Ovary (tissue), 9 donors: ENCODE results near the gene UBE2B. TPM values are rescaled to one million over a fixed set of nuclear protein-coding genes. Genes with fewer than 3 reads are reported as not detected.
"Not testable (repeated sequence)": the region's sequence is repeated elsewhere in the genome, so short reads cannot be mapped to it uniquely, and the experiment has no call there.

Source experiments
- DNase-seq, 5 donors: peaks; one replicate each; pipeline ENCODE4 v3.0.0-alpha.2; 2019 to 2020
- H3K27ac ChIP-seq, 2 donors: fragments of 200-600 bp; one replicate each; pipeline versions ENCODE4 v1.5.1 to v1.8.0; 2019 to 2022
- H3K27me3 ChIP-seq: fragments of 200-600 bp; one replicate; pipeline ENCODE4 v1.8.0; 2022
- H3K36me3 ChIP-seq: fragments of 200-600 bp; sonication (generic); one replicate; pipeline ENCODE4 v1.5.1; 2019
- H3K4me1 ChIP-seq: one replicate; pipeline ENCODE4 v1.8.1; 2013; ENCODE audit warnings: mild to moderate bottlenecking, moderate library complexity; ENCODE audit not compliant: insufficient read depth
- H3K4me3 ChIP-seq: fragments of 200-600 bp; sonication (generic); one replicate; pipeline ENCODE4 v1.5.1; 2017
- H3K9me3 ChIP-seq, 2 donors: fragments of 200-600 bp in 1 of 2; sonication (generic) in 1 of 2; one replicate each; pipeline versions ENCODE4 v1.5.1 to v1.8.1; 2013 to 2019; ENCODE audit warnings: mild to moderate bottlenecking in 1 of 2, moderate library complexity in 1 of 2
- EP300 ChIP-seq: sonication (generic); formaldehyde crosslinking; IDR thresholded peaks from one replicate; pipeline ENCODE4 v1.6.1; 2017; ENCODE audit warnings: antibody characterized with exemption
- POLR2A ChIP-seq: fragments of 450-650 bp; IDR thresholded peaks from one replicate; pipeline ENCODE4 v1.6.1; 2017; ENCODE audit warnings: antibody characterized with exemption, mild to moderate bottlenecking, moderate library complexity
- WGBS, 3 donors: extraction: QIAGEN DNeasy Blood & Tissue Kit in 1 of 3; methylation state at CpG; one replicate each; pipeline versions ENCODE4 v1.1.5 to v1.1.7; 2013 to 2017; 5-methylcytosine and 5-hydroxymethylcytosine counted together
- intact Hi-C, 4 donors: fragments of 100-400 bp; cut with DNase I; formaldehyde crosslinking; loops; one replicate each; pipeline versions ENCODE4 v1.11.0 to v1.15.1; 2022 to 2023
- polyA plus RNA-seq, 2 donors: library from polyadenylated mRNA; stranded (reverse); fragments of 200-250 nt in 1 of 2; fragments of 350-450 nt in 1 of 2; fragmentation: Illumina TruSeq in 1 of 2; extraction: RNeasy Lipid Tissue Mini Kit (QIAGEN cat#74804) in 1 of 2; gene quantifications; one replicate each; pipeline ENCODE4 v1.2.3, GENCODE V29; 2013 to 2014
- total RNA-seq, 7 donors: library from RNA; depleted of rRNA in 2 of 7; stranded (reverse); fragments of >200 nt in 2 of 7; fragmentation: NEBNext Ultra II Directional in 3 of 7; extraction: Animal tissue kit (Norgen Biotek cat#: 25700) in 3 of 7; gene quantifications; one replicate each; pipeline versions ENCODE4 v1.1.0 to v1.2.4, GENCODE V29; 2016 to 2023
- TF ChIP-seq, protein P1 (sequence below), 3 donors: fragments of 450-650 bp in 2 of 3; fragments of 200-600 bp in 1 of 3; IDR thresholded peaks; one replicate each; pipeline versions ENCODE4 v1.5.1 to v1.8.0; 2016 to 2022; ENCODE audit warnings: antibody characterized with exemption in 3 of 3, mild to moderate bottlenecking in 1 of 3
- donor health status: DM: no; HTN: no; CAD: no; lungs with moderate emphysema.
- donor health status: DM: no; HTN: no; CAD: no.
- donor health status: Bipolar disorder and iron deficiency.
- donor health status: DM: yes; HTN: yes; CAD: no.
- donor health status: DM: no; HTN: no; CAD: no.
- donor health status: DM: yes; HTN: yes; CAD: no.

The UBE2B gene
- total and polyA plus RNA-seq, 9 donors: 54.1 to 101 (median 82.8) TPM

DNA sequence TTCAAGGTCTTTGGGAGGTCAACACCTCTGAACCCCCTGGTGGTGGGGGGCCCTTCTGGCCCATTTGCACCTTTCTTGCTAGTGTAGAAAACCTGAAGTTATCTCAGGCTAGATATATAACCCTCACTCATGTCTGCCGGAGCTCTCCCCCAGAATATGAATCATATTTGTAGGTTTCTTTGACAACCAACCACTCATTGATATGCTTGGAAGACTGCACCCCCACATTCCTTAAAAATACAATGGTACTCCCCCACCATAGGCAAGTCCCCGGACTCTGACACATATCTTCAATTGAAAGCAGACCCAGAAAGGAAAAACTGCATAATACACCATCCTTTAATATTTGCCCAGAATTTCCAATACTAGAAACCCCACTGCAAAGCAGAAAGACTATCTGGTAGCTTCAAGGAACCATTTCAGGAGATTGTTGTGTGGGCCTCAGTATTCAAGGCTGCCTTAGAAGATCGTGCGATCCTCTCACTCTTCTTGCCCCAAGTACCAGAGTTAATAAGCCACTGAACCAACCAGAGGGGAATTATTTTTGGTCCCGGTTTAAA, 978 bp upstream of the UBE2B start:
- intact Hi-C loops: loop anchor here in 2 of 4 donors (5.0 kb wide), 2 partner anchors 157 to 207 kb away; partner anchors contain the start of gene JADE2 (in 1 of the 2)
- H3K36me3 ChIP-seq: no peaks in the 10 kb centered on the region
- H3K9me3 ChIP-seq: no peaks in the 10 kb centered on the region
- 9 to 14% (median 10%) methylated on average over 5 of the region's 5 CpGs for WGBS, 3 donors
- H3K27ac ChIP-seq: peak overlapping the region; percentile 48 to 97
- peaks cover 4% of the 10 kb centered on the region for H3K4me1 ChIP-seq
- TF ChIP-seq, protein P1, sequence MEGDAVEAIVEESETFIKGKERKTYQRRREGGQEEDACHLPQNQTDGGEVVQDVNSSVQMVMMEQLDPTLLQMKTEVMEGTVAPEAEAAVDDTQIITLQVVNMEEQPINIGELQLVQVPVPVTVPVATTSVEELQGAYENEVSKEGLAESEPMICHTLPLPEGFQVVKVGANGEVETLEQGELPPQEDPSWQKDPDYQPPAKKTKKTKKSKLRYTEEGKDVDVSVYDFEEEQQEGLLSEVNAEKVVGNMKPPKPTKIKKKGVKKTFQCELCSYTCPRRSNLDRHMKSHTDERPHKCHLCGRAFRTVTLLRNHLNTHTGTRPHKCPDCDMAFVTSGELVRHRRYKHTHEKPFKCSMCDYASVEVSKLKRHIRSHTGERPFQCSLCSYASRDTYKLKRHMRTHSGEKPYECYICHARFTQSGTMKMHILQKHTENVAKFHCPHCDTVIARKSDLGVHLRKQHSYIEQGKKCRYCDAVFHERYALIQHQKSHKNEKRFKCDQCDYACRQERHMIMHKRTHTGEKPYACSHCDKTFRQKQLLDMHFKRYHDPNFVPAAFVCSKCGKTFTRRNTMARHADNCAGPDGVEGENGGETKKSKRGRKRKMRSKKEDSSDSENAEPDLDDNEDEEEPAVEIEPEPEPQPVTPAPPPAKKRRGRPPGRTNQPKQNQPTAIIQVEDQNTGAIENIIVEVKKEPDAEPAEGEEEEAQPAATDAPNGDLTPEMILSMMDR (IDR thresholded peaks at IDR 0.05): no peak
- TF ChIP-seq POLR2A: no peak
- TF ChIP-seq EP300: no peak
- peak overlapping the region; percentile 97 for H3K4me3 ChIP-seq
- H3K27me3 ChIP-seq: no peaks in the 10 kb centered on the region
- no peak for DNase-seq

DNA sequence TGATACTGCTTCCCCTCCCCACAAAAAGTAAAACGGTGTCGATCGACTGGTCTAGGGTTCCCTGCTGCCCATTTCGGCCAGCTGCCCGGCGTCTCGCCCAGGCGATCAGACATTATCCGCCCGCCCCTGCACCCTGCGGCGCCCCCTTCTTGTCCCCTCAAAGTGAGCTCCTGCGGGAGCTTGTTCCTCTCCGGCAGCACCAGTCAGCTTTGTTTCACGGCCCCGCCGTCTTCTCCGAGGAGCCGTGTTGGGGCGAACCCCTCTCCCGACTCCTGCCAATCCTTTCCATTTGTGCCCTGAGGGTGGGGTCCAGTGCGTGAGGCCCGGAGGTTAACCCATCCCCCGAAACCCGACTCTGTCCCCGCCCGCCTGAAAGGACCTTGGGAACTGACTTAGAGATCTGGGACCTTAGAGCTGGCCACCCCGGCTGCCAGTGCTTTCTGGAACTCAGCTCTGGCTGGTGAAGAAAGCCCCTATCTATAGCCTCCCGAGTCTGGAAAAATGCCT, 518 bp downstream of the UBE2B start:
- H3K27ac ChIP-seq: peak overlapping the region; percentile 89 to 97
- peaks cover 6% of the 10 kb centered on the region for H3K4me1 ChIP-seq
- H3K27me3 ChIP-seq: no peaks in the 10 kb centered on the region
- DNase-seq: peak; percentile 35 to 67 (median 64)
- no peaks in the 10 kb centered on the region for H3K9me3 ChIP-seq
- no peaks in the 10 kb centered on the region for H3K36me3 ChIP-seq
- WGBS, 3 donors: 0 to 1% (median 0%) methylated on average over 29 of the region's 29 CpGs
- intact Hi-C loops: loop anchor here in 2 of 4 donors (5.0 kb wide), 2 partner anchors 155 to 205 kb away; partner anchors contain the start of gene JADE2 (in 1 of the 2)
- peak overlapping the region; percentile 97 for H3K4me3 ChIP-seq
- no peak for TF ChIP-seq POLR2A
- TF ChIP-seq EP300: no peak
- TF ChIP-seq, protein P1 (IDR thresholded peaks at IDR 0.05): no peak

DNA sequence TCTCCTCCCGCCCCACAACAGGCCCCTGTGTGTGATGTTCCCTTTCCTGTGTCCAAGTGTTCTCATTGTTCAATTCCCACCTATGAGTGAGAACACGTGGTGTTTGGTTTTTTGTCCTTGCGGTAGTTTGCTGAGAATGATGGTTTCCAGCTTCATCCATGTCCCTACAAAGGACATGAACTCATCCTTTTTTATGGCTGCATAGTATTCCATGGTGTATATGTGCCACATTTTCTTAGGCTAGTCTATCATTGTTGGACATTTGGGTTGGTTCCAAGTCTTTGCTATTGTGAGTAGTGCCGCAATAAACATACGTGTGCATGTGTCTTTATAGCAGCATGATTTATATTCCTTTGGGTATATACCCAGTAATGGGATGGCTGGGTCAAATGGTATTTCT, 2.3 kb downstream of the UBE2B start:
- H3K27me3 ChIP-seq, DNase-seq, H3K36me3 ChIP-seq, H3K4me1 ChIP-seq, H3K9me3 ChIP-seq, H3K27ac ChIP-seq: not testable (repeated sequence)
- H3K4me3 ChIP-seq: peak overlapping the region; percentile 97
- 94 to 97% (median 96%) methylated on average over 5 of the region's 5 CpGs for WGBS, 3 donors
- intact Hi-C loops: loop anchor here in 2 of 4 donors (5.0 kb wide), 2 partner anchors 154 to 204 kb away; partner anchors contain the start of gene JADE2 (in 1 of the 2)

DNA sequence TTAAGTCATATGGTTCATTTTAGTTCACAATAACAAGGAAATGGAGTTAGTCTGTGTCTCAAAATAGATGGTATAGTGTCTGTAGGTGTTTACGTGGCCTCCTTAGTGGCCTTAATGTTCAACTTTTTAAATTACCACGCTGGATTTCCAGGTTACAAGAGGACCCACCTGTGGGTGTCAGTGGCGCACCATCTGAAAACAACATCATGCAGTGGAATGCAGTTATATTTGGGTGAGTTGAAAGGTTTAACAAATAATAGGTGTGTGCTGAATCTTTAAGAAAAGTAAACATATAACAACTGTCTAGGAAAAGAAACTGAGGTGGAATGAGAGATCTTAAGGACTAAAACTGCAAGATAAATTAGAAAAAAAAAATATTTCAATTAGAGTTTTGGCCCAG, 2.9 kb downstream of the UBE2B start:
- DNase-seq: no peak
- WGBS, 3 donors: 64 to 73% (median 73%) methylated on average over 3 of the region's 3 CpGs
- Histone ChIP-seq H3K27ac (no peak overlapping the region), H3K4me3 (no peak overlapping the region), H3K9me3 (no peaks in the 10 kb centered on the region), H3K27me3 (no peaks in the 10 kb centered on the region), H3K4me1 (peaks cover 6% of the 10 kb centered on the region), H3K36me3 (no peaks in the 10 kb centered on the region)
- TF ChIP-seq, protein P1 (IDR thresholded peaks at IDR 0.05): no peak
- TF ChIP-seq EP300 (no peak), POLR2A (no peak)
- intact Hi-C loops: loop anchor here in 2 of 4 donors (5.0 kb wide), 2 partner anchors 153 to 203 kb away; partner anchors contain the start of gene JADE2 (in 1 of the 2)

DNA sequence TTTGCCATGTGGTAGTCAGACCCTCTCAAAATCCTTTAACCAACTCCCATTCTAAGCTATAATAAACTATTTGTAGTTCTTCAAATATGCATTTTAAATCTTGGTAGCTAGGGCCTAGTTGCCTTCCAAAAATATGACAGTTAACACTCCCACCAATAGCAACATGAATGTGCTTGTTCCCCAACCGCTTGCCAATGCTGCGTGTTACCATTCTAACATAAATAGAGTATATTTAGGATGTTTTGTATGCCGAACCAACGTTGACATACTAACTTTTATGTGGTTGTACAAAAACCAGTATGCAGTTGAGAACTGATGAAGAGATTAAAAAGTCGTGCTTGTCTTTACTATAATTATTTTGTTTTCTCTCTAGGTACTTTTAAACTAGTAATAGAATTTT, 9.0 kb downstream of the UBE2B start:
- no peak overlapping the region for H3K27ac ChIP-seq
- WGBS, 3 donors: 74 to 76% (median 76%) methylated on average over 5 of the region's 5 CpGs
- DNase-seq: no peak
- H3K4me3 ChIP-seq: no peak overlapping the region
- peaks cover 3% of the 10 kb centered on the region for H3K4me1 ChIP-seq
- H3K9me3 ChIP-seq: no peaks in the 10 kb centered on the region
- TF ChIP-seq EP300 (no peak), POLR2A (no peak)
- TF ChIP-seq, protein P1 (IDR thresholded peaks at IDR 0.05): no peak
- no peaks in the 10 kb centered on the region for H3K27me3 ChIP-seq
- no peaks in the 10 kb centered on the region for H3K36me3 ChIP-seq
- intact Hi-C loops: no loop called here

DNA sequence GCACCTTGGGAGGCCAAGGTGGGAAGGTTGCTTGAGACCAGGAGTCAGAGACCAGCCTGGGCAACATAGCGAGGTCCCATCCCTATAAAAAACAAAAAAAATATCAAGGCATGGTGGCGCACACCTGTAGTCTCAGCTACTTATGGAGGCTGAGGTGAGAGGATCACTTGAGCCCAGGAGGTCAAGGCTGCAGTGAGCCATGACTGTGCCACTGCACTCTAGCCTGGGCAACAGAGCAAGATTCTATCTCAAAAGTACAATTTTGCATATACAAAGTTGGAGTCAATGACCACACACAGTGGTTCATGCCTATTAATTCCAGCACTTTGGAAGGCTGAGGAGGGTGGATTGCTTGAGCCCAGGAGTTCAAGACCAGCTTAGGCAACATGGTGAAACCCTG, 10.8 kb downstream of the UBE2B start:
- H3K4me1 ChIP-seq, H3K27ac ChIP-seq, H3K4me3 ChIP-seq, intact Hi-C loops, H3K9me3 ChIP-seq, H3K36me3 ChIP-seq, DNase-seq, H3K27me3 ChIP-seq: not testable (repeated sequence)
- WGBS, 3 donors: 97 to 98% (median 97%) methylated on average over 2 of the region's 2 CpGs
